T-helper 2 cell (primary cell): ENCODE data around the gene TRMT44.

Source experiments
- DNase-seq, 5 experiments: peaks; one replicate each; pipeline versions ENCODE4 v3.0.0 to v3.0.0-alpha.2; 2012 to 2022

TRMT44 gene

GRCh38 chr4:8515316-8516060 lies 74.9 kb downstream of the TRMT44 start:
- DNase-seq, result no peak

- DNase-seq, result no peak
These were observed 75.5 kb downstream of the TRMT44 start for GRCh38 chr4:8516061-8516573.

DNA sequence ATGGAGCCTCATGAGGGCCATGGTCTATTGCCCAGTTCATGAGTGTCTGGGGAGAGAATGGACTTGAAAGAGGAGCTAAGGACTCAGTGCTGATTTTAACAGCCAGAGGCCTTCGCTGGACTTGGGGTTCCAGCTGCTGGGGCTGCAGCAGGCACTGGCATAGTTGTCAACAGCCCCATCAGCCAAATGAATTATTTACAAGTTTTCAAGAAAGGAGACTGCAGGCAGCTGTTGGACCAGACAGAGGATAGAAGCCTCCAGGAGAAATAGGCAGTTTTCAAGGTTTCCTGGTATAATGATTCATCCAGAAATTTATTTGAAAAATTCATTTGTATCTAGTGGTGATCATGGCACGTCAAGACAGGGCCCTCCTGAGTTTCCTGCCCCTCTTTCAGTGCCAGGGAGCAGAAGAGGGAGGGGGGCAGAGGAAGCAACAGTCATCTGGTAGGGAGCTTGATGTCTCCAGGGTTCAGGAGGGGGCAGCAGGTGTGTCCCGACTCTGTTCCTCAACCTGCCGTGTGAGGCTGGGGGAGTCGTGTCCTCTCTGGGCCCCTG lies 76.5 kb downstream of the TRMT44 start:
- DNase-seq, result no peak

DNA sequence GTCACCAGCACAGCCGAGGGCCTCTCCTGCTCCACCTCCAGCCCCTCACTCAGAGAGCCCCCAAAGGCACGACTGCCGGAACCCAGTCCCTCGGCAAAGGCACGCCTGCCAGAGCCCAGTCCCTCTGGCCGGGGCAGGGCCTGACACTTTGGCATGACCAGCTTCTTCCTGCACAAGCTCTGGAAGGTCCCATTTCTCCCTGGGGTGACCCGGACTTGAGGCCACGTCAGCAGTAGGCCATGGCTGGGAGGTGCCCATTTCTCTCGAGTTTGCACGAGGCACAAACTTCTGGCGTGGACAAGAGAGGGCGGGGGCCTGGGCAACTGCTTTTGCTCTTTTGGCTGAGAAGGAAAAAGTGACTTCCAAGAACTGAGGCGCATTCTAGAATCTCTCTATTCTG lies 77.4 kb downstream of the TRMT44 start:
- no peak for DNase-seq

- DNase-seq, result no peak
These were observed 81.9 kb downstream of the TRMT44 start for GRCh38 chr4:8522160-8523120.

DNA sequence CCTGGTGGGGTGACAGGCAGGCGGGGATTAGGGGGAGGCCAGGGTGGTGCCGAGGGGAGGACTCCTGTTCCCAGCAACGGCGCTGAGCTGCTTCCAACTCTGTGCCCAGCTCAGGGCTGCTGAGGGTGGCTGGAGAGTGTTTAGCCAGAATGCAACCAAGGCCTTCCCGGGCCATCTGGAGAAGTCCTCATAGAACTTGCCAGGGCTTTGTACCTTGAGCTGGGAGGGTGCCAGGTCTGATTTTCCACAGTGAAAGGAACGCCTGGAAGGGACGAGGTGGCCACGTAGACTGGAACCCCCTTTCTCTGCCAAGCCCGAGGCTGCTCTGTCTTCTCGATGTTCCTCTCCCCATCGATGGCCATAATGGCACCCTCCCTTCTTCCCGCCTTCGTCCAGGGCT lies 82.6 kb downstream of the TRMT44 start:
- DNase-seq, result no peak

DNA sequence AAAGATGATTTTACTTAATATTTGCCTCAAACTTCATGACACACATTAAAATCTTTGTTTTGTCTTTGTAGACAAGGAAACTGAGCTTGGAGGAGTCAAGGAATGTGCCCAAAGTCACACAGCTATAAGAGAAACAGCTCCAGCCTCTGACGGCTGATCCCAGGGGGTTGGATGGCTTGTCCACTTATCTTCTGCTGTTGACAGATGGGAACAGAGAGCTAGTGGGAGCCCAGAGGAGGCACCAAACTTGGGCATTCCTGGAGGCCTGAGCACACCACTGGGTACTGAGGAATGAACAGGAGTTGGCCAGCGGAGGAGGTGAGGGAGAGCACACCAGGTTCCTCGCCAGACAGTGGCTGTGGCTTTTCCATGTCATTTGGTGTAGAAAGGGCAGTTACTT lies 83.2 kb downstream of the TRMT44 start:
- no peak for DNase-seq

DNA sequence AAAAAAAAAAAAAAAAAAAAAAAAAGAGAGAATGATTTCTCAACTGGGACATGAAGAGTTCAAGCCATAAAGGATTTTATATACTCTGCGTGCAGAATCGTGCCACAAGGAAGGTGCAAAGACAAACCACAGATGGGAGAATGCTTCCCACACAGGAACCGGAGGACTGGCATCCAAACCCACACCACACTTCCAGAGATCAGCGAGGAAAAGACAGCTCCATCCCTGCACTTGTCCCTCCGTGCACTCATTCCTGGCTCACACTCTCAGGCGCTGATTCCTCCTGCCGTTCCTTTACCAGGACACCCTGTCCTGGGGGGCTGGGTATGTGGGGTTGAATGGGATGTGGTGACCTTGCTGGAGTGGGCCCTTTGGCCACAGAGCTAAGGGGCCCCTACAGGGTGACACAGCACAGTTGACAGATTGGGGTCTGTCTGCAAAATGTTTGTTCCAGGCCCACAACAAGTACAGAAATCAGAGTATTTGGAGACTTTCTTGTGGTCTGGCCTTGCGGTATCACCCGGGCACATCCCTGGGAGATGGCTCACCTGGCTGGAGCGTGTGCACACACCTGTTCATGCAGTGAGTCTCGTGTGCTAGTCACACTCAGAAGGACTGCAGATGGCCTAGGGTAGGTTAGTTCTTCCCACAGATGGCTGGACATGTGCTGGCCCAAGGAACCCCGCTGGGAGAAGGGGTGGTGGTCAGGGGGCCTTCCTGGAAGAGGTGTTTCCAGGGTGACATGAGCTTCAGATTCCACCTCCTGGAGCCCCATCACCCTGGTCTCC lies 84.2 kb downstream of the TRMT44 start:
- no peak for DNase-seq

DNA sequence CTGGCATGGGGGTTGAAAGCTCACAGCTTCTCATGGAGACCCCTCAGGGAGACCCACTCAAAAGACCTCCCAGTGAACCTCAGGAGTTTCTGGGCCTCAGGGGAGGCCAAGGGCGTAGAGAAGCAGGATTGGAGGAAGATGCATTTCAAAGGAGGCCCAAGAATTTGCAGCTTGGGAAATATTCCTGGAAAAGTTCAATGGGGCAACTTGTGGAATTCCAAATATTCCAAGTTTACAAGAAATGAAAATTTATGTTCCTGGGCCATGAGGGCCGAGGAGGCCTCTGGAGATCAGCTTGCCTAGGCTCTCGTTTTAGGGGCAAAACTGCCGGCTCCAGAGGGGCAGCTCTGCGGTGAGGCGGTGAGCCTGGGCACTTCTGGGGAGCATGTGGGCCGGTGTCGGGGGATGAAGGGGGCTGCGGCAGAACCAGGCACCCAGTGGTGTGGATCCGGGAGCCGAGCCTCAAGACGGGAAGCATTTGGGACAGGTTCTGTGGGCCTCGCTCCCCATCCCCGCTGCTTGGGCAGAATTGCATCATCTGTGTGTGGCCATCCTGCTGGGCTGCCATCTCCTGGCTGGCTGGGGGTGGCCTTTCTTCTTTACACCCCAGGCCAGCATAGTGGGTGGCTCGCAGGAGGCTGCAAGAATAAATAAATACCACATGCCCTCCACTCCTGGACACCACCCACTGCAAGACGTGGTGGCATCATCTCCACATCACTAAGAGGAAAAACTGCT lies 85.0 kb downstream of the TRMT44 start:
- DNase-seq, result no peak
